Endodermal cell (in vitro differentiated cells): ENCODE measurements around the gene PHKA2. TPM values are rescaled to one million over a fixed set of nuclear protein-coding genes. Genes with fewer than 3 reads are reported as not detected.

Source experiments
- DNase-seq: peaks from one replicate; pipeline ENCODE4 v3.0.0-alpha.2; 2017
- H3K27ac ChIP-seq: 2 replicates; pipeline ENCODE4 v1.5.1; 2013; ENCODE audit warnings: mild to moderate bottlenecking, low read depth, low read length, moderate library complexity
- H3K27me3 ChIP-seq: 2 replicates; pipeline ENCODE4 v1.6.1; 2013; ENCODE audit warnings: mild to moderate bottlenecking, low read length, moderate library complexity; ENCODE audit not compliant: insufficient read depth, control insufficient read depth, poor library complexity, severe bottlenecking
- H3K36me3 ChIP-seq: 2 replicates; pipeline ENCODE4 v1.7.0; 2013; ENCODE audit warnings: mild to moderate bottlenecking, low read length, moderate library complexity; ENCODE audit not compliant: control insufficient read depth, insufficient read depth
- H3K4me1 ChIP-seq: one replicate; pipeline ENCODE4 v1.7.0; 2013; ENCODE audit warnings: low read length; ENCODE audit not compliant: control insufficient read depth, insufficient read depth
- H3K4me3 ChIP-seq: 2 replicates; pipeline ENCODE4 v1.5.1; 2013; ENCODE audit warnings: mild to moderate bottlenecking, low read length, moderate library complexity
- H3K9ac ChIP-seq: 2 replicates; pipeline ENCODE4 v1.6.1; 2013; ENCODE audit warnings: mild to moderate bottlenecking, low read length, moderate library complexity; ENCODE audit not compliant: poor library complexity, severe bottlenecking; ENCODE audit errors: extremely low read depth
- H3K9me3 ChIP-seq: 2 replicates; pipeline ENCODE4 v1.6.1; 2013; ENCODE audit warnings: mild to moderate bottlenecking, low read length, moderate library complexity; ENCODE audit not compliant: control insufficient read depth
- H3K27ac Mint-ChIP-seq: 2 replicates; pipeline ENCODE4 v1.8.0; 2020; ENCODE audit warnings: mixed read lengths
- H3K27me3 Mint-ChIP-seq: 2 replicates; pipeline ENCODE4 v1.8.0; 2021; ENCODE audit warnings: mild to moderate bottlenecking, mixed read lengths; ENCODE audit not compliant: insufficient read depth
- H3K36me3 Mint-ChIP-seq: 2 replicates; pipeline ENCODE4 v1.8.0; 2020; ENCODE audit warnings: low read depth, mixed read lengths
- H3K4me1 Mint-ChIP-seq: 2 replicates; pipeline ENCODE4 v1.8.0; 2020; ENCODE audit warnings: mixed read lengths
- H3K4me3 Mint-ChIP-seq: 2 replicates; pipeline ENCODE4 v1.8.0; 2020; ENCODE audit warnings: mild to moderate bottlenecking, moderate library complexity, mixed read lengths
- H3K9me3 Mint-ChIP-seq: 2 replicates; pipeline ENCODE4 v1.8.0; 2020; ENCODE audit warnings: mild to moderate bottlenecking, mixed read lengths
- WGBS, 2 experiments: methylation state at CpG; one replicate each; pipeline versions ENCODE4 v1.1.5 to v1.1.7; 2013; ENCODE audit warnings: missing lambda C conversion rate in 2 of 2, mixed read lengths in 1 of 2; ENCODE audit not compliant: insufficient coverage in 1 of 2, insufficient read length in 1 of 2; 5-methylcytosine and 5-hydroxymethylcytosine counted together
- total RNA-seq, 2 donors: library from RNA; stranded (reverse); fragmentation: NEBNext Ultra II Directional in 1 of 2; extraction: Animal tissue kit (Norgen Biotek cat#: 25700) in 1 of 2; gene quantifications; 2 replicates in 1 of 2; 3 replicates in 1 of 2; pipeline ENCODE4 v1.2.1, GENCODE V29; 2021
- TF ChIP-seq, protein P1 (sequence below): fragments of 200-600 bp; sonication (generic); conservative IDR thresholded peaks from 2 replicates; pipeline ENCODE4 v1.5.0; 2021; ENCODE audit warnings: antibody characterized with exemption, mild to moderate bottlenecking

Gene PHKA2
- total RNA-seq, 2 donors from 2014 or later, result 32.5 to 33.0 TPM

- no peak for DNase-seq
- Mint-ChIP-seq H3K9me3 (peaks cover 65% of the 10 kb centered on the region), H3K4me1 (peaks cover 8% of the 10 kb centered on the region), H3K27me3 (no peaks in the 10 kb centered on the region), H3K27ac (no peak overlapping the region), H3K36me3 (peaks cover 12% of the 10 kb centered on the region), H3K4me3 (no peak overlapping the region)
- Histone ChIP-seq H3K36me3 (no peaks in the 10 kb centered on the region), H3K27me3 (no peaks in the 10 kb centered on the region), H3K4me3 (no peak overlapping the region), H3K27ac (no peak overlapping the region), H3K9me3 (no peaks in the 10 kb centered on the region), H3K9ac (no peak overlapping the region), H3K4me1 (no peaks in the 10 kb centered on the region)
- 94% methylated on average over 9 of the region's 9 CpGs; no CpG with 5 or more reads in 1 of the 2 experiments for WGBS, 2 experiments
- TF ChIP-seq, protein P1, sequence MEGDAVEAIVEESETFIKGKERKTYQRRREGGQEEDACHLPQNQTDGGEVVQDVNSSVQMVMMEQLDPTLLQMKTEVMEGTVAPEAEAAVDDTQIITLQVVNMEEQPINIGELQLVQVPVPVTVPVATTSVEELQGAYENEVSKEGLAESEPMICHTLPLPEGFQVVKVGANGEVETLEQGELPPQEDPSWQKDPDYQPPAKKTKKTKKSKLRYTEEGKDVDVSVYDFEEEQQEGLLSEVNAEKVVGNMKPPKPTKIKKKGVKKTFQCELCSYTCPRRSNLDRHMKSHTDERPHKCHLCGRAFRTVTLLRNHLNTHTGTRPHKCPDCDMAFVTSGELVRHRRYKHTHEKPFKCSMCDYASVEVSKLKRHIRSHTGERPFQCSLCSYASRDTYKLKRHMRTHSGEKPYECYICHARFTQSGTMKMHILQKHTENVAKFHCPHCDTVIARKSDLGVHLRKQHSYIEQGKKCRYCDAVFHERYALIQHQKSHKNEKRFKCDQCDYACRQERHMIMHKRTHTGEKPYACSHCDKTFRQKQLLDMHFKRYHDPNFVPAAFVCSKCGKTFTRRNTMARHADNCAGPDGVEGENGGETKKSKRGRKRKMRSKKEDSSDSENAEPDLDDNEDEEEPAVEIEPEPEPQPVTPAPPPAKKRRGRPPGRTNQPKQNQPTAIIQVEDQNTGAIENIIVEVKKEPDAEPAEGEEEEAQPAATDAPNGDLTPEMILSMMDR, result no peak
These were observed 92.4 kb downstream of the PHKA2 start for GRCh38 chrX:18891548-18891945.

- DNase-seq, result no peak
- Histone ChIP-seq H3K9me3 (no peaks in the 10 kb centered on the region), H3K9ac (no peak overlapping the region), H3K36me3 (no peaks in the 10 kb centered on the region), H3K27ac (no peak overlapping the region), H3K4me1 (no peaks in the 10 kb centered on the region), H3K27me3 (no peaks in the 10 kb centered on the region), H3K4me3 (no peak overlapping the region)
- H3K27ac Mint-ChIP-seq, result no peak overlapping the region
- TF ChIP-seq, protein P1, result no peak
- H3K4me1 Mint-ChIP-seq, result peaks cover 12% of the 10 kb centered on the region
- peaks cover 12% of the 10 kb centered on the region for H3K36me3 Mint-ChIP-seq
- H3K27me3 Mint-ChIP-seq, result no peaks in the 10 kb centered on the region
- WGBS, 2 experiments, result 93 to 100% methylated on average over 7 to 24 of the region's 24 CpGs
- H3K4me3 Mint-ChIP-seq, result no peak overlapping the region
- peaks cover 69% of the 10 kb centered on the region for H3K9me3 Mint-ChIP-seq
These were observed 93.0 kb downstream of the PHKA2 start for GRCh38 chrX:18890724-18891547.

GRCh38 chrX:18890049-18890381, 93.9 kb downstream of the PHKA2 start:
- Histone ChIP-seq H3K27me3 (no peaks in the 10 kb centered on the region), H3K36me3 (no peaks in the 10 kb centered on the region), H3K4me3 (no peak overlapping the region), H3K9me3 (no peaks in the 10 kb centered on the region), H3K9ac (no peak overlapping the region), H3K27ac (no peak overlapping the region), H3K4me1 (no peaks in the 10 kb centered on the region)
- Mint-ChIP-seq H3K36me3 (peaks cover 12% of the 10 kb centered on the region), H3K27me3 (no peaks in the 10 kb centered on the region), H3K4me1 (peaks cover 12% of the 10 kb centered on the region), H3K27ac (no peak overlapping the region), H3K4me3 (no peak overlapping the region), H3K9me3 (peaks cover 74% of the 10 kb centered on the region)
- no peak for DNase-seq
- 83 to 93% methylated on average over 2 to 7 of the region's 7 CpGs for WGBS, 2 experiments
- TF ChIP-seq, protein P1, result no peak
